Measurements from ENCODE around the gene NFKBIE.
"Not testable (repeated sequence)": the region's sequence is repeated elsewhere in the genome, so short reads cannot be mapped to it uniquely, and the experiment has no call there.

- not testable (repeated sequence) for TF ChIP-seq EZH2 (IDR thresholded peaks at IDR 0.05; ENCODE audit: low read length); CTCF (optimal IDR thresholded peaks at IDR 0.05 in 1 of 3, IDR thresholded peaks at IDR 0.05 in 1 of 3, conservative IDR thresholded peaks at IDR 0.05 in 1 of 3; ENCODE audit: extremely low read depth in 1 of 3, insufficient read depth in 2 of 3, low read length in 3 of 3)
Measured at GRCh38 chr6:44231426-44231825, 33.9 kb downstream of the NFKBIE start.
